ENCODE data around the gene ADGRG6.
A peak's percentile ranks its signal among the peaks of the same experiment; 100 is the strongest.

GRCh38 chr6:142474531-142475289, 172.9 kb downstream of the ADGRG6 start:
- TF ChIP-seq EZH2 (IDR thresholded peaks at IDR 0.05; ENCODE audit: borderline replicate concordance, low read depth, low read length, poor library complexity, severe bottlenecking) (no peak), CTCF (conservative IDR thresholded peaks at IDR 0.05; ENCODE audit: low read depth, low read length) (peak; percentile 78)

Measured in A673 (cell line).